Epithelial cell of esophagus (primary cell): ENCODE data around the gene BAIAP2.

Source experiments
- DNase-seq: peaks from one replicate; pipeline ENCODE4 v3.0.0; 2010; ENCODE audit warnings: low read depth
- H3K4me3 ChIP-seq: 2 replicates; pipeline ENCODE4 v1.5.1; 2011; ENCODE audit warnings: mild to moderate bottlenecking, low read length, control low read depth
- TF ChIP-seq, protein P1 (sequence below): IDR thresholded peaks from 2 replicates; pipeline ENCODE4 v1.5.1; 2011; ENCODE audit warnings: low read depth, mild to moderate bottlenecking, low read length, control low read depth, inconsistent platforms; ENCODE audit not compliant: insufficient read depth; ENCODE audit errors: missing control alignments

BAIAP2 gene

DNA sequence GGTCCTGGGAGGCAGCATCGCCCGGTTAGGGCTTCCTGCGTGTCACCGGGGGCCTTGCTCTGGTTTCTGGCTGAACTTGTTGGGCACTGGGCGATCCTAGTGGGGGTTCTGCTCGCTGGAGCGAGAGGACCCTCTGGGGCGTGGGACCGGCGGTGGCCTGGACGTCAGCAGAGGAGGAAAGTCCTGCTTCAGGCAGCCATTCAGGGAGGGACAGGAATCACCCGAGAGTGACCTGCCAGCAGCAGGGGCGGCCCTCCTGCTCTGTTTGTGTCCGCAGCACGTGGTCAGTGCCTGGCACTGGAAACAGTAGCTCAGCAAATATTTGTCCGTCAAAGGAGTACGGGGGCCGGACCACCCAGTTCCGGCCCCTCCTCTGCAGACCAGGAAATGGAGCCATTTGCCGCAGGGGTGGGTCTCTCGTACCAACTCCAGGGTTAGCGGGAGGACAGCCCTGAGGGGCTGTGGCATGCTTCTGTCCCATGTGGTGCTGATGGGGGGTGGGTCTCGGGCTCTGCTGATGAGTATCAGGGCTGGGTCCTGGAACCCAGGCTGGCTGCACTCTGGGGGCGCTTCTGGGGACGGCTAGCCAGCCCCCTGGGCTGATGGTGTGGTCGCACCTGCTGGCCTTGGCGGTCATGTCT is 48.3 kb downstream of the BAIAP2 start:
- DNase-seq = no peak
- no peak overlapping the region for H3K4me3 ChIP-seq
- TF ChIP-seq, protein P1, sequence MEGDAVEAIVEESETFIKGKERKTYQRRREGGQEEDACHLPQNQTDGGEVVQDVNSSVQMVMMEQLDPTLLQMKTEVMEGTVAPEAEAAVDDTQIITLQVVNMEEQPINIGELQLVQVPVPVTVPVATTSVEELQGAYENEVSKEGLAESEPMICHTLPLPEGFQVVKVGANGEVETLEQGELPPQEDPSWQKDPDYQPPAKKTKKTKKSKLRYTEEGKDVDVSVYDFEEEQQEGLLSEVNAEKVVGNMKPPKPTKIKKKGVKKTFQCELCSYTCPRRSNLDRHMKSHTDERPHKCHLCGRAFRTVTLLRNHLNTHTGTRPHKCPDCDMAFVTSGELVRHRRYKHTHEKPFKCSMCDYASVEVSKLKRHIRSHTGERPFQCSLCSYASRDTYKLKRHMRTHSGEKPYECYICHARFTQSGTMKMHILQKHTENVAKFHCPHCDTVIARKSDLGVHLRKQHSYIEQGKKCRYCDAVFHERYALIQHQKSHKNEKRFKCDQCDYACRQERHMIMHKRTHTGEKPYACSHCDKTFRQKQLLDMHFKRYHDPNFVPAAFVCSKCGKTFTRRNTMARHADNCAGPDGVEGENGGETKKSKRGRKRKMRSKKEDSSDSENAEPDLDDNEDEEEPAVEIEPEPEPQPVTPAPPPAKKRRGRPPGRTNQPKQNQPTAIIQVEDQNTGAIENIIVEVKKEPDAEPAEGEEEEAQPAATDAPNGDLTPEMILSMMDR = no peak

DNA sequence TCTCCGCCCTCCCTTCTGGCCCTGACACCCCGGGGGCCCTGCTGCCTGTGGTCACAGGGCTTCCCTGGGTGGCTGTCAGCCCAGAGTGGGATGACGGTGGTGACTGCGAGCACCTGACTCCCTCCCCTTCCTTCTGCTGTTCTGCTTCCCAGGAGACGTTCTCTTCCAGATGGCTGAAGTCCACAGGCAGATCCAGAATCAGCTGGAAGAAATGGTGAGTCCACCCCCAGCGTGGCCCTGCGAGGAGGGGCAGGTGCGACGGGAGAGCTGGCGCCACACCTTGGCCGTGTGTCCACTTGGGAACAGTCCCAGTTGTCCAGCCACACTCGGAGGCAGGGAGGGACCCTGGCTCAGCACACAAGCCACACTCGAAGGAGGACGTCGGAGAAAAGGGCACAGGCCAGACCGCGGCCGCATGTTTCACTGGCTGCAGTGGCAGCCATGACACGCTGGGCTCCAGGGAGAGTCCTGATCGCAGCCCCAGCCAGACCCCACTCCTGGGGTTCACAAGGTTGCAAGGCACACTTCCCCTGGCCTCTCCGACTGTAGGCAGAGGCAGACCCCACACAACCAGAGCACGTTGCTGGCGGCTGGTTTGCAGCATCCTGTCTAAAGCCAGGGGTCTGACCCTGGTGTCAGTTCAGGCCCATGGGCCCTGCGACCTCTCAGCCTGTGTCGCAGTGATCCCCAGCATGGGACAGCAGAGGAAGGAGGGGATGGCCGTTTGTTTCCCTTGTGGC is 49.9 kb downstream of the BAIAP2 start:
- DNase-seq = no peak
- no peak overlapping the region for H3K4me3 ChIP-seq
- TF ChIP-seq, protein P1 = no peak

DNA sequence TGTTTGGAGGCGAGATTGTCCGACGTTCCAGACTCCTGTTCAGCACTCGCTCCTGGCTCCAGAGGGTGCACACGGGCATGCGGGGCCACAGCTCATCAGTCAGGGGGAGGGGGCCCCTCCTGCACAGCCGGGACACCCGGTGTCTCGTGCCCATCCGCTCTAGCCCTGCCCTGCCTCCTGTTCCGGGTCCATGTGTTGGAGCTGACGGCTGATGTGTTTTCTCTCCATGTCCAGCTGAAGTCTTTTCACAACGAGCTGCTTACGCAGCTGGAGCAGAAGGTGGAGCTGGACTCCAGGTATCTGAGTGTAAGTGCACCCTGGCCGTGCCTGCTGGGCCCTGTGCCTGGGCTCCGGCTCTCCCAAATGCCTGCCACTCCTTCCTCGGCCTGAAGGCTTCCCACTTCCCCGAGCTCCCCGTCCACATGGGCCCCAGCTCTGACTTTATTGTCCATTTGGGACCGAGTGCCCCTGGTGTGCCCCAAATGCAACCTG is 50.5 kb downstream of the BAIAP2 start:
- no peak for DNase-seq
- H3K4me3 ChIP-seq = no peak overlapping the region
- TF ChIP-seq, protein P1 = no peak

DNA sequence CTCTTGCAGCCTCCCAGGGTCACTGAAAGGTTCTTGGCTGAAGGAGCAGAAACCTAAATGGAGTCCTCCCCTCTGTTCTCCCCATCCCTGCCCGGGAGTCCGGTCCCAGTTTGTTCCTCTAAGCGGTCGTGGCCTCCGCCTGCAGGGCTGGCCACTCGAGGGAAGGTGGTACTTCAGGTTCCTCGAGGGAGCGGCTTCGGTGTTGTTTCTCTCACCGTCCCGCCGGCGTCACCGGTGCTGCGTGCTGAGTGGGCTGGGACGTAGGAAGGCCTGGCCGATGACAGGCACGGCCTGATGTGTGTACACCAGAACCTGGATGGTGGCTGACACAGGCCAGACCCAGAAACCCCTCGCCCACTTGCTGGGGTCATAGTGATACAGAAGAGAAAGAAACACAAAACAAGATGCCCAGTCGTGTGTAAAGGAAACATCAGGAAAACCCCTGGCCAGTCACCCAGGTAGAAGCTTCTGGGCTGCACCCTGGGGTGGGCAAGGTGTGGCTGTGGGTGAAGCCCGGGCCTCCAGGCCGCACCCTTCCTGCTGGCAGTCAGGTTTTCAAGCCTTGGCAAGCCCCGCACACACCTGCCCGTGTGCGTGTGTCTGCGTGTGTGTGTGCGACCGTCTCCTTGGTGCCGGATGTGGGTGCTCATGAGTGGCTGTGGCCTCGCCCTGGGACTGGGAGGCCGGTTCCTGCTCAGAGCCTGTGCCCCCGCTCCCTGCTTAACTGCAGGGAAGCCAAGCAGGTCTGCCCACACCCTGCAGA is 52.0 kb downstream of the BAIAP2 start:
- TF ChIP-seq, protein P1 = no peak
- peak; percentile 96 for DNase-seq
- H3K4me3 ChIP-seq = no peak overlapping the region

DNA sequence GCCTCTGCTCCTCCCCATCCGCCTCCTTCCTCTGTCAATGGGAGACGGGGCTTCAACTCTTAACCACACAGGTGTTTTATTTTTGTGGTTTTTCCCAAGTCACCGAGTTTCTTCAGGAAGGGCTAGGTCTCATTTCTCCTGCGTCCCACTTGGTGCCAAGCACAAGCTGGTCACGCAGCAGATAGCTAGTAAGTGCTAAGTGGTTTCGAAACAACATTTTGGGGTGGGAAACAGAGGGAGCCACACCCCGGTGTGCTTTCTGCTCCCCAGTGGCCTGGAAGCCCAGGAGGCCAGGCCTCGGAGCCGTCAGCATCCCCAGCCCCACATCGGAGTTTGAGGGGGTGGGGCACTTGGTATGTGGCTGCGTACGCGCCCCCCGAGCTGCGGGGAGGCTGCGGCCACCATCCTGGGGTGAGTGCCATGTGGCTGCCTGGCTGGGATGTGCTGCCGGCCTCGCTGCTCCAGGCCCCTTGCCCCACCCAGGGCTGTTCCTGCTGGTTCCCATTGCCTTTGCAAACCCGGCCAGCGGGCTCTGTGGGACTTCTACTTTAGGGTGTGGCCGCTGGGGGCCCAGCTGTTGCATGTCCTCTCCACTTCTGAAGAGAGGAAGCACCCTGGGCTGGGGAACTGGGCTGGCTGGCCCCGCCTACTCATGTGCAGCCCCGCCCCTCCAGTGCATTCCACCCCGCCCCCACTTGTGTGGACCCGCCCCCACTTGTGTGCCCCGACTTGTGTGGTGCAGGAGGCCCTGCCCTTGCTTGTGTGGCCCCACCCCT is 55.6 kb downstream of the BAIAP2 start:
- H3K4me3 ChIP-seq = no peak overlapping the region
- TF ChIP-seq, protein P1 = no peak
- peak; percentile 80 for DNase-seq

DNA sequence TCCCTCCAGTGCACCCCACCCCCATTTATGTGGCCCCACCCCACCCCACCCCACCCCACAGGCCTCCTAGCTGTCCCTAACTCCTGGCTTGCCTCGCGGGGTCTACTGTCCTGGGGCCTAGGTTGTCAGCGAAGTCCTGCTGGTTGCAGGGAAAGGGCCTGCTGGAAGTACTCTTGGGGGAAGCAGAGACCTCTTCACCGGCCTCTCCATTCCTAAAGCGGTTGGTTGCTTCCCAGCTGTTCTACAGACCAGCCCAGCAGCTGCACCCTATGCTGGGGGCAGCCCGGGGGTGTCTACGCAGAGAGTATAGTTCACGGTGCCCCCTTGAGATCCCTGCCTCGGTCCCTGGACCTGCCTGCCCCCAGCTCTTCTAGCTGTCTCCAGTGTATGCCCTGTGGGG is 56.2 kb downstream of the BAIAP2 start:
- TF ChIP-seq, protein P1 = no peak
- no peak for DNase-seq
- no peak overlapping the region for H3K4me3 ChIP-seq
